Muscle of back (tissue), 11 donors: ENCODE data around the gene DNAJB14. TPM values are rescaled to one million over a fixed set of nuclear protein-coding genes. Genes with fewer than 3 reads are reported as not detected.
A peak's percentile ranks its signal among the peaks of the same experiment; 100 is the strongest.

Experiments
- DNase-seq, 3 donors: peaks; one replicate each; pipeline versions ENCODE4 v3.0.0 to v3.0.0-alpha.2; 2013
- polyA plus RNA-seq, 10 donors: library from polyadenylated mRNA; unstranded; fragments of 120-200 nt; gene quantifications; one replicate each; pipeline ENCODE4 v1.2.1, GENCODE V29; 2013; ENCODE audit not compliant: insufficient read length in 10 of 10

The DNAJB14 gene
- polyA plus RNA-seq, 10 donors: 16.0 to 26.6 (median 21.8) TPM

DNA sequence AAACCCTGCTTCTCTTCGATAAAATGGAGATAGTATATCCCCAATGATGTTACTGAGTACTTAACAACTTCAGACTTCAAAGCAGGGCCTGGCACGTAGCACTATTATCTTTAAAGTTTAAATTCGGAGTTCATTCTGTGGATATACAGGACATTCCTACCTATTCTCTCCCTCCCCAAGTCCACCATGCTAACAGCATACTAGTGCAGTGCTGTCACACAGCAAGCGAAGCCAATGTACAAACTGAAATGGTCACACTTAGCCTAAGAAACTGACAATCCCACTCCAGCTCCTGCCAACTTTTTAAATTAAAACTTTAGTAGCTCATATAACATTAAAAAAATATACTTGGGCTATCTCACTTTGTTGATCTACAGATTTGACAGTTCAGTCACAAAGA, 1.2 kb upstream of the DNAJB14 start:
- peak in 1 of 3 donors; percentile 5 for DNase-seq

GRCh38 chr4:99947190-99947578, 766 bp upstream of the DNAJB14 start:
- no peak for DNase-seq

DNA sequence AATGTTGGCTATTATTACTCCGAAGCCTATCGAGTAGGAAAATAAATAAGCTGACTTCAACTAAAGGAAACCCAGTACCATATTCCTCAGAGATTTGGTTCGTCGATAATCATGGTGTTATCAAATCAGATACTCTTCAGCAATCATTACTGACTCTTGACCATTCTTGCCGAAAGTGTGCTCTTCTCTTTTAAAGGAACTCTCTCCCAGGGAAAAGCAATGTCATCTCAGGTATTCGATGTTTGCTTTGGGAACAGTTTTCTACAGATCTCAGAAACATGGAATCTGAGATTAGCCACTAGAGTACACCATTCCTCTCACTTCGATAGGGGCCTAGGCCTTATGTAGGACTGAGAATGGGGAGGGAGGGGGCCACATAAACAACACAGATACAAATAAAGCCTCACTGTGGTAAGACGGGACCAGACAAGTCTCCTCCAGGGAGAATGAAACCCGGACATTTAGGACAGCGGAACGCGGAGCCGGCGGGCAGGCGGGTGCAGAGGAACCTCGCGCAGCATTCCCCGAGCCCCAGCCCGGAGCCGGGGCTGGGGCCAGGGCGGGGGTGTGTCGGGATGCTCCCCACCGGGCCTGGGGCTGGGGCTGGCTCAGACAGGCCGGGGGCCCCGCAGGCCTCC, 581 bp downstream of the DNAJB14 start:
- DNase-seq: peak; percentile 21 to 72 (median 38)

DNA sequence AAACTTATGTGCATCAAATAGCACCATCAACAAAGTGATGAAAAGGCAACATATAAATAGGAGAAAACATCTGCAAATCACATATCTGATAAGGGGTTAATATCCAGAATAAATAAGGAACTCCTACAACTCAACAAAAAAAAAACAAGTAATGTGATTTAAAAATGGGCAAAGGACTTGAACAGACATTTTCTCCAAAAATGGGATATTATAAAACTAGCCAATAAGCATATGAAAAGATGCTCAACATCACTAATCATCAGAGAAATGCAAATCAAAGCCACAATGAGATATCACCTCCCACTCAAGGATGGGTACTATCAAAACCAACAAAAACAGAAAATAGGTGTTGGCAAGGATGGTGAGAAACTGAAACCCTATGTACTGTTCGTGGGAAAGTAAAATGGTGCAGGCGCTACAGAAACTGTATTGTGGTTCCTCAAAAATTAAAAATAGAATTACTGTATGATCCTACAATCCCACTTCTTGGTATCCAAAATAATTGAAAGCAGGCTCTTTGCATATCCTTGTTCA, 2.4 kb downstream of the DNAJB14 start:
- no peak for DNase-seq

DNA sequence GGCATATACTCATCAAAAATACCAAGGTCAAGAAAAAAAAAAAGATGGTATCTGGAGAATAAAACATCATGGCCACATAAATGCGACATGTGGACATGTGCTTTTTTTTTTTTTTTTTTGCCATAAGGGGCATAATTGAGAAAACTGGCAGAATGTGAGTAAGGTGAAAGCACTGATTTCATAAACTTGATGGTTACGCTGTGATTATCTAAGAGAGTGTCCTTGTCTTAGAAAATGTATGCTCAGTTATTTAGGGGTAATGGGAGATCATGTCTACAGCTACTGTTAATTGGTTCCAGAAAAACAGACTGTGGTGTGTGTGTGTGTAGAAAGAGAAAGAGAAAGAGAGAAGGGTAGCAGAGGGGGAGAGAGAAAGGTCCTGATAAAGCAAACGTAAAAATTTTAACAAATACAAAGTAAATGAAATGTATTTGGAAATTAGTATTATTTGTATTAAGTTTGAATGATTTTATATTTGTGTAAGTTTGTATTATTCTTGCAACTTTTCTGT, 8.1 kb downstream of the DNAJB14 start:
- no peak for DNase-seq

DNA sequence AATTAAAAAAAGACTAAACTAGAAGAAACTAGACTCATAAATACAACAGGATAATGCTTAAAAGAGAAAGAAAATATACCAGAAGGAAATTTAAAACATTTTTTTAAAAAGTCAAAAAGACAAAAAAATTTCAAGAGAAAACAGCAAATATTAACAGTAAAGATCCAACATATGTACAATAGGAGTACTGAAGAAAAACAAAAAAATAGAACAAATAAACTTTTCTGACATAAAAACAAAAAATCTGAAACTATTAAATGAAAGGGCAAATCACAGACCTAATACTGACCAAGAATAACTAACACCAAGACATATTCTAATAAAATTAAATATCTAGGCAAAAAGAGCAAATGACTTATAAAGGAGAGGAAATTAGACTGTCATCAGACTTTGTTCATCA, 11.5 kb downstream of the DNAJB14 start:
- DNase-seq: no peak

DNA sequence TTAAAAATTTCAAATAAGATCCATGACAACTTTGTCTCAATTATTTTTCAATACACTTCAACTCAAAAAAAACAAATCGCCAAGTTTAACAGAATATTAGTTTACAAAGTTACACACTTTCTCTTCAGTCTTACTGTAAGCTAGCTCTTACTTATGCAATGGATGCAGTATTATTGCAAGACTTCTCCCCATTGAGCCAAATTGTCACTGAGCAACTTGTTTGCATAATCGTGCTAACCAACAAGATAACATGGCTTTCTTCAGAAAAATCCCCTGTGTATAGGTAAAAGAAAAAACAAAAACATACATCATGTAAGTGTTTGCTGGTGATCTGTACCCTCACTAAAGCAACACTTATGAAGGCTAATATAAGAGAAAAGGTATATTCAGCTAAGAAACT, 18.9 kb downstream of the DNAJB14 start:
- DNase-seq: no peak

DNA sequence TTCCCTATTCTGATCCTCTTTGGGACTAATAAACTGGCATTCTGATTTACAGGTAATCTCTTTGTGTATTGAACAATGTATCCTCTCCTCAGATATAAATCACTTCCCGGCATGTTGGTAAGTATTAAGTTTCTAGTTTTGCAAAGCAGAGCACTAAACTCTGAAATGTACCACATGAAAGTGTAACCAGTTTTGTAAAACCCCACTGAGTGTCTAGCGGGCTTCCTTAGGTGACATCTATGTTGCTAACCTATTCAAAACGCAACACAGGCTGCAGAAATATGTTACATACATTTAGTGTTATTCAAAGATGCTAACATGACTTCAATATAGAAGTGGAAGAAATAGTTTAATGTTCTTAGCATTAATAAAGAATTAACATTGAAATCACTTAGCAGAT, 25.2 kb downstream of the DNAJB14 start:
- no peak for DNase-seq

DNA sequence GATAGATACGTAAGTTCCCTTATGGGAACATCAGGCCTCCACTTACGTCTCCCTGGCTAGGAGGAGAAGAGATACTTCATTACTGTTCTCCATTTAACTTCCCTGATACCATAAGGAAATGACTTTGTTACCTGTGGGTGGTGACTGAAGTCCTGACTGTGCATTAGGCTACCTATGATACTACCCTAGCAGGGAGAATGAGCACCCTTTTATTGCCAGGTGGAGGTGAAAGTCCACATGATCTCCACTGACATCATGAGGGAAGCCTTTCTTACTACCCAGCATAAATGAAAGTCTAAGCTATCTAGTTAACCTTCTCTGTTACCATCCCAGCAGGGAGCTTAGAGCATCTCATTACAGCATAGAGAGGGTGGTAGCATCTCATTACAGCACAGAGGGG, 27.8 kb downstream of the DNAJB14 start:
- DNase-seq: no peak

- DNase-seq: no peak
Observed at GRCh38 chr4:99917575-99917974, 28.8 kb downstream of the DNAJB14 start.

DNA sequence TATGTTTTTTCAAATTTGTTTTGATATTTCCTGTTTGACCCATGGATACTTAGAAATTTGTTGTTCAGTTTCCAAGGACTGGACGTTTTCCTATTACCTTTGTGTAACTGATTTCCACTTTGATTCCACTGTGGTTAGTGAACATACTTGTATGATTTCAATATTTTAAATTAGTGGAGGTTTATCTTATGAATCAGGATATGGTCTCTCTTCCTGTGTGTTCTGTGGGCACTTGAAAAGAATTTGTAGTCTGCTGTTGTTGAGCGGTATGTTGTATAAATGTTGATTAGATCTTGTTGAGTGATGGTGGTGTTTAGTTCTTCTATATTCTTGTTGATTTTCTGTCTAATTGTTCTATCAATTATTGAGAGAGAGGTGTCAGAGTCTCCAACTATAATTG, 31.0 kb downstream of the DNAJB14 start:
- no peak for DNase-seq

- DNase-seq: no peak
Observed at GRCh38 chr4:99894998-99895397, 51.4 kb downstream of the DNAJB14 start.

DNA sequence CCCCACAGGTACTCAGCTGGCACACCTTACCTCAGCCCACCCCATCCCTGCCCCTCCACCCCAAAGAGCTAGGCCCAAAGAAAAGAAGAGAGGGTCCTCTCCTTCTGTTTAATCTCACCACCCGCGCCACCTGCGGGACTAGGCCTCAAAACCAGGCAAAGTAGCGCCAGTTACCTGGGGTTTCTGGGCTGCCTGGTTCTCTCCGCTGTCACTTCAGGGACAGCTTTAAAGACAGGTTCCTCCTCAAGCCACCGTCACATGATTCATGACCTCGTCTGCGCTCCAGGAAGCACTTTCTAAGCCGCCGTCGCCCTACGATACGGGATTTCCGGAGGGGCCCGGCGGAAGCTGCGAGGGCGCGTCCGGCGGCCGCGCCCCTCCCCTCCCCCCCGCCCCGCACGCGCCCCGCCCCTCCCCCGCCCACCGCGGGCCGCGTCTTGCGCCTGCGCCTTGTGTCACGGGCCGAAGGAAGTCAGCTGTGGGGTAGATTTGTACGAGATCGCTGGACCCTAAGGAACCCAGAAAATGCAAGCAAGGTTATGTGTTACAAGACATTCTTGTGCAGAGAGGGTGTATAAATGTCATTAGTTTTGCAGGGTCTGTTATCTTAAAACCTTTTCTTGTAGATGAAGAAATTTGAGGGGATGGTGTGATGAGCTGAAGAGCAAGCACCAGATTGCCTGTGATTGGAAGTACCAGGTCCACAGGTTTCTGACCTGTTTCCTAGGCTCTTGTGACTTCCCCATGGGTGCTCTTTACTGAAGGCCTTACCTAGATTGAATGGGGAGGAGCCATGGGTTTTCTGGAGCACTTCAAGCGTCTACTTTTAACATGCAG, 52.0 kb downstream of the DNAJB14 start, which contains the start of gene LAMTOR3:
Gene LAMTOR3 (minus strand): TSS at position 267 of the 837 bp plus-strand sequence. CDS start 464 bp downstream, outside the sequence.
- DNase-seq: peak; percentile 92 to 96 (median 93)

- no peak for DNase-seq
Observed at GRCh38 chr4:99893839-99894160, 52.6 kb downstream of the DNAJB14 start.

DNA sequence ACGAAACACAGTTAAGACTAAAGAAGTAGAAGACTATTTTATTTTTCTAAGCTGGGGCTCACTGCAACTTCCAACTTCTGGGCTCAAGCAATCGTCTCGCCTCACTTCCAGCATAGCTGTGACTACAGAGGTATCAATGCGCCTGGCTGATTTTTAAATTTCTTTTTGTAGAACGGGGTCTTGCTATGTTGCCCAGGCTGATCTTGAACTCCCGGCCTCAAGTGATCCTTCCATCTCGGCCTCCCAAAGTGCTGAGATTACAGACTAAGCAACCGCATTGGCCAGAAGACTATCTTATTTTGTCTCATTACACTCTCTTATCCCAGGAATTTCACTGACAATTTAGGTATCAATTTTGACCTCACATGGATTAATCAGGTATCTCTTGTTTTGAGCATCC, 53.4 kb downstream of the DNAJB14 start:
- no peak for DNase-seq

DNA sequence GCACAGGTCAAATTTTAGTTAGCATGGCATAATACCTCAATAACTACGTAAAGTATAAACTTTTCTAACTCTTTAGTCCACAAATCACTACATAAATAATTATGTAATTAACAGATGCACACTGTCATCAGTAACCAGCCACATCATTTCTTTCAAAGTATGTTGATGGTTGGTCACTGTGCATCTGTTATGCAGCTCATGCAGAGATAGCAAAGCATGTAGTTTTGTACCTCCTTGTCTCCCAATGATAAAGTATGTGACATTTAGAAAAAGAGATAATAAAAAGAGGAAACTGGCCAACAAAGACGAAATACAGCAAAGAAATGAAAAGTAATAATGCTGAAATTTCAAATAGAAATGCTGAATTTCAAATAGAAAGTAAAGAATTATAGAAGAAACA, 55.1 kb downstream of the DNAJB14 start:
- no peak for DNase-seq

GRCh38 chr4:99887837-99888236, 58.6 kb downstream of the DNAJB14 start:
- DNase-seq: no peak

- DNase-seq: no peak
Observed at GRCh38 chr4:99886146-99886545, 60.3 kb downstream of the DNAJB14 start.

- DNase-seq: no peak
Observed at GRCh38 chr4:99885687-99886086, 60.7 kb downstream of the DNAJB14 start.

DNA sequence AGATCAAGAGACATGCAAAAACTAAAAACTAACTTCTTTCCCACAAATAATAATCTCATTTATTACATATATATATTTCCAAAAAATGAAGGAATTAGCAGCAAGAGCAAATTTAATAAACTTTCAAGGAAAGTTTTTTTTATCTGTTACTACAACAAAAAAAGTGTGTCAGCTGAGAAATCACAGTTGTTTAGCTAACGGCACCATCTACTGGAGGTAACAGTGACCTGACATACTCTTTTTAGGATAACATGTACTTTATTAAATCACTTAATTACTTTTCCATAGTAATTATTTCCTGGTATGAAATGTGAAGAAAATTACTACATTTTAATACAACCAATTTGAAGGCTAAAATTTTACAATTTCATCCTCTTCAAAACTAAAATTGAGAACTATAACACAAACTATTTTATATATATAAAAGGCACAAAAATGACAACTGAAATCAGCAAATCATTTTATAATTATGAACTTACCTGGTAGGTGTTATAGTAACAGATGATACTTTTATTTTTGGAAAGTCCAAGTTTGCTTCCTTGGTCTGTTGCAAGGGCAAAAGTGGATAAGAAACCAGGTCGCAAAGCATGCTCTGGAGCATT, 61.3 kb downstream of the DNAJB14 start:
- peak in 2 of 3 donors; percentile 10 to 33 for DNase-seq

DNA sequence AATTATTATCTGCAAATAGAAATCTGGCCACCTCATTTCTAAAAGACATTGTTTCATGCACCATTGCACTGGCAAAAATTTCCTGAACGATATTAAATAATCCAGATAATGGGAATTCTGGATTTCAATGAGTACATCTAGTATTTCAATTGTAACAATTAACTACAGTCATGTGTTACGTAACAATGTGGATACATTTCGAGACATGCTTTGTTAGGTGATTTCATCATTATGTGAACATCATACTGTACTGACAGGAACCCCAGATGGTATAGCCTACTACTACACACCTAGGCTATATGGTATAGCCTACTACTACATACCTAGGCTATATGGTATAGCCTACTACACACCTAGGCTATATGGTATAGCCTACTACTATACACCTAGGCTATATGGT, 67.0 kb downstream of the DNAJB14 start:
- no peak for DNase-seq

DNA sequence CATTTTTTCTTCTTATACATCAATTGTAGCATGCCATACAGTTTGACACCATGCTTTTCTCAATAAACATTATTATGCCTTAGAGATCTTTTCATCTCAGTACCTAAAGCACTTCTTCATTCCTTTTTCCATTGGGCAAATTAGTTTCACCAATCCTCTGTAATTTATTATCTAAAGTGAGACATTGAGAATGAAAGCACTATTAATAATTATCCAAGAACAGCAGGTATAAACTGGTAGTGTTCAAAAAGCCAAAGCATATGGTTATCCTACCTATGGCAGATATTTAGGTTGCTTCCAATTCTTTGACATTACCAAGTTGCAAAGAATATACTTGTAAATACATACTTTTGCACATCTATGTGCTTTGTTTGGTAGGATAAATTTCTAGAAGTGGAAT, 67.8 kb downstream of the DNAJB14 start:
- DNase-seq: no peak

- DNase-seq: no peak
Observed at GRCh38 chr4:99876946-99877345, 69.5 kb downstream of the DNAJB14 start.
